K562 (cell line): Measurements from ENCODE around the gene SPDEF. TPM values are rescaled to one million over a fixed set of nuclear protein-coding genes. Genes with fewer than 3 reads are reported as not detected.

Experiments used
- BMI1 ChIP-seq: fragments of 150-350 bp; IDR thresholded peaks from 2 replicates; pipeline ENCODE4 v1.6.1; 2014; ENCODE audit warnings: low read length
- CSDE1 ChIP-seq, 2 experiments: fragments of 450-650 bp; IDR thresholded peaks; 2 replicates each; pipeline ENCODE4 v1.6.1; 2016; ENCODE audit warnings: mild to moderate bottlenecking in 1 of 2
- ELF1 ChIP-seq: fragments of 200-800 bp; sonication (Bioruptor generic); IDR thresholded peaks from 2 replicates; pipeline ENCODE4 v1.6.1; 2016; ENCODE audit warnings: missing genetic modification characterization, missing compliant biosample characterization
- ERF ChIP-seq: fragments of 450-650 bp; formaldehyde crosslinking; IDR thresholded peaks from 2 replicates; pipeline ENCODE4 v1.4.0; 2020; ENCODE audit warnings: mild to moderate bottlenecking, mixed read lengths
- FOXO4 ChIP-seq: fragments of 450-650 bp; formaldehyde crosslinking; IDR thresholded peaks from 2 replicates; pipeline ENCODE4 v1.4.0; 2020; ENCODE audit warnings: mild to moderate bottlenecking, moderate library complexity
- IFI16 ChIP-seq: fragments of 250-450 bp; sonication (Bioruptor Pico); IDR thresholded peaks from 2 replicates; pipeline ENCODE4 v2.1.2; 2022; ENCODE audit warnings: mild to moderate bottlenecking, inconsistent platforms
- MAFG ChIP-seq: fragments of 450-650 bp; conservative IDR thresholded peaks from 2 replicates; pipeline ENCODE4 v1.6.1; 2016; ENCODE audit warnings: missing genetic modification characterization, missing compliant biosample characterization
- POLR2AphosphoS5 ChIP-seq: IDR thresholded peaks from 2 replicates; pipeline ENCODE4 v1.6.1; 2011; ENCODE audit warnings: mild to moderate bottlenecking, low read depth, low read length, moderate library complexity; ENCODE audit not compliant: control insufficient read depth, insufficient read depth
- PYGO2 ChIP-seq: fragments of 450-650 bp; IDR thresholded peaks from 2 replicates; pipeline ENCODE4 v1.6.1; 2016; ENCODE audit warnings: mild to moderate bottlenecking, missing genetic modification characterization, moderate library complexity, missing compliant biosample characterization
- RBM15 ChIP-seq: fragments of 200-400 bp; formaldehyde crosslinking; IDR thresholded peaks from 2 replicates; pipeline ENCODE4 v1.6.1; 2018; ENCODE audit warnings: mild to moderate bottlenecking, low read length, moderate library complexity; ENCODE audit not compliant: insufficient read depth
- RBM39 ChIP-seq: fragments of 200-400 bp; formaldehyde crosslinking; optimal IDR thresholded peaks from 2 replicates; pipeline ENCODE3; 2018; ENCODE audit warnings: low read depth, low read length
- UBTF ChIP-seq, 2 experiments: IDR thresholded peaks; 2 replicates each; pipeline ENCODE4 v1.6.1; 2012; ENCODE audit warnings: improper control_type of control experiment in 2 of 2, low read depth in 2 of 2, low read length in 2 of 2, borderline replicate concordance in 1 of 2
- ZNF507 ChIP-seq: conservative IDR thresholded peaks from 2 replicates; pipeline ENCODE4 v1.6.1; 2017; ENCODE audit warnings: missing genetic modification characterization, missing compliant biosample characterization
- polyA plus RNA-seq, 8 experiments: library from polyadenylated mRNA; depleted of rRNA in 4 of 8; stranded (reverse) in 5 of 8; unstranded in 3 of 8; fragments of >200 nt; fragmentation: Nextera tagmentation in 2 of 8; fragmentation: Illumina TruSeq in 1 of 8; extraction: Ambion mirVana in 2 of 8; extraction: Trizol in 1 of 8; gene quantifications; 2 replicates each; pipeline versions ENCODE4 v1.2.1 to v1.2.3, GENCODE V29; 2011 to 2014; ENCODE audit warnings: inconsistent platforms in 1 of 8, missing spikeins in 1 of 8
- total RNA-seq, 7 experiments: library from RNA; depleted of rRNA in 6 of 7; stranded (reverse); fragments of >200 nt in 6 of 7; fragmentation: Illumina TruSeq in 2 of 7; extraction: Trizol in 2 of 7; gene quantifications; 2 replicates each; pipeline versions ENCODE4 v1.2.1 to v1.2.3, GENCODE V29; 2011 to 2021; ENCODE audit warnings: low replicate concordance in 1 of 7
- TF ChIP-seq, protein P1 (sequence below): IDR thresholded peaks from 2 replicates; pipeline ENCODE4 v1.6.1; 2016; ENCODE audit warnings: missing genetic modification characterization, missing compliant biosample characterization
- TF ChIP-seq, protein P2 (sequence below): sonication (generic); formaldehyde crosslinking; IDR thresholded peaks from 2 replicates; pipeline ENCODE4 v1.8.0; 2022; ENCODE audit warnings: mild to moderate bottlenecking, missing genetic modification reagents

Gene SPDEF
- total and polyA plus RNA-seq, 9 of the 15 experiments (the other 6 are each of a cell fraction or from before 2014, with no cell fraction given) = 0.04 to 0.12 (median 0.11) TPM; not detected in 5

DNA sequence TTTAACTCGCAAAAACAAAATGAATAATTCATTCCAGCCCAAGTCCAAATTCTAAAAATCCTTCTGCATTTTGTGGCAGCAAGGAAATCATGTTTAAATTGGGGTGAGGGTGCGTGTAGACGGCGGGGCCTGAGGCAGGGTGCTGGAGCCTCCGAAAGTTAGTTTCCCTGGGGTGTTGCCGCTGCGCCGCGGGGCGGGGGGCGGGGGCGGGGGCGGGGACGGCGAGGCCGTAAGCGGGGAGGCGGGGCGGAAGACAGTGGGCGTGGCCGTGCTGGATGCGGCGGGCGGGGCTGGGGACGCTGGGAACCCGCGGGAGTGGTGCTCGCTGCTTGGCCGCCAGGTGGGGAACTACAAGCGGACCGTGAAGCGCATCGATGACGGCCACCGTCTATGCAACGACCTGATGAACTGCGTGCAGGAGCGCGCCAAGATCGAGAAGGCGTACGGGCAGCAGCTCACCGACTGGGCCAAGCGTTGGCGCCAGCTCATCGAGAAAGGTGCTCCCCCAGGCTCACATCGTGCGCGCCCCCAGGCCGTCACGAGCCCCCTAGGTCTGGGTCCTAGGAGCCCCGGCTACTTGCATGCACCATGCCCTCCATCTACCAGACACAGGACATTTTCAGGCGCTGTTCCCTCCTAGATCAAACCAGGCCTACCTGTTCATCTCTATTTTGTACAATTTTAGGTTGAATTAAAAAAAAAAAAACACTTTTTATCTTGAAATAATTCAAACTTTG lies 29.0 kb downstream of the SPDEF start (continued):
- TF ChIP-seq, protein P1, sequence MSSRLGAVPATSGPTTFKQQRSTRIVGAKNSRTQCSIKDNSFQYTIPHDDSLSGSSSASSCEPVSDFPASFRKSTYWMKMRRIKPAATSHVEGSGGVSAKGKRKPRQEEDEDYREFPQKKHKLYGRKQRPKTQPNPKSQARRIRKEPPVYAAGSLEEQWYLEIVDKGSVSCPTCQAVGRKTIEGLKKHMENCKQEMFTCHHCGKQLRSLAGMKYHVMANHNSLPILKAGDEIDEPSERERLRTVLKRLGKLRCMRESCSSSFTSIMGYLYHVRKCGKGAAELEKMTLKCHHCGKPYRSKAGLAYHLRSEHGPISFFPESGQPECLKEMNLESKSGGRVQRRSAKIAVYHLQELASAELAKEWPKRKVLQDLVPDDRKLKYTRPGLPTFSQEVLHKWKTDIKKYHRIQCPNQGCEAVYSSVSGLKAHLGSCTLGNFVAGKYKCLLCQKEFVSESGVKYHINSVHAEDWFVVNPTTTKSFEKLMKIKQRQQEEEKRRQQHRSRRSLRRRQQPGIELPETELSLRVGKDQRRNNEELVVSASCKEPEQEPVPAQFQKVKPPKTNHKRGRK (tag) = no peak
- TF ChIP-seq, protein P2, sequence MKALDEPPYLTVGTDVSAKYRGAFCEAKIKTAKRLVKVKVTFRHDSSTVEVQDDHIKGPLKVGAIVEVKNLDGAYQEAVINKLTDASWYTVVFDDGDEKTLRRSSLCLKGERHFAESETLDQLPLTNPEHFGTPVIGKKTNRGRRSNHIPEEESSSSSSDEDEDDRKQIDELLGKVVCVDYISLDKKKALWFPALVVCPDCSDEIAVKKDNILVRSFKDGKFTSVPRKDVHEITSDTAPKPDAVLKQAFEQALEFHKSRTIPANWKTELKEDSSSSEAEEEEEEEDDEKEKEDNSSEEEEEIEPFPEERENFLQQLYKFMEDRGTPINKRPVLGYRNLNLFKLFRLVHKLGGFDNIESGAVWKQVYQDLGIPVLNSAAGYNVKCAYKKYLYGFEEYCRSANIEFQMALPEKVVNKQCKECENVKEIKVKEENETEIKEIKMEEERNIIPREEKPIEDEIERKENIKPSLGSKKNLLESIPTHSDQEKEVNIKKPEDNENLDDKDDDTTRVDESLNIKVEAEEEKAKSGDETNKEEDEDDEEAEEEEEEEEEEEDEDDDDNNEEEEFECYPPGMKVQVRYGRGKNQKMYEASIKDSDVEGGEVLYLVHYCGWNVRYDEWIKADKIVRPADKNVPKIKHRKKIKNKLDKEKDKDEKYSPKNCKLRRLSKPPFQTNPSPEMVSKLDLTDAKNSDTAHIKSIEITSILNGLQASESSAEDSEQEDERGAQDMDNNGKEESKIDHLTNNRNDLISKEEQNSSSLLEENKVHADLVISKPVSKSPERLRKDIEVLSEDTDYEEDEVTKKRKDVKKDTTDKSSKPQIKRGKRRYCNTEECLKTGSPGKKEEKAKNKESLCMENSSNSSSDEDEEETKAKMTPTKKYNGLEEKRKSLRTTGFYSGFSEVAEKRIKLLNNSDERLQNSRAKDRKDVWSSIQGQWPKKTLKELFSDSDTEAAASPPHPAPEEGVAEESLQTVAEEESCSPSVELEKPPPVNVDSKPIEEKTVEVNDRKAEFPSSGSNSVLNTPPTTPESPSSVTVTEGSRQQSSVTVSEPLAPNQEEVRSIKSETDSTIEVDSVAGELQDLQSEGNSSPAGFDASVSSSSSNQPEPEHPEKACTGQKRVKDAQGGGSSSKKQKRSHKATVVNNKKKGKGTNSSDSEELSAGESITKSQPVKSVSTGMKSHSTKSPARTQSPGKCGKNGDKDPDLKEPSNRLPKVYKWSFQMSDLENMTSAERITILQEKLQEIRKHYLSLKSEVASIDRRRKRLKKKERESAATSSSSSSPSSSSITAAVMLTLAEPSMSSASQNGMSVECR (CRISPR knock-in tag) = no peak
- no peak for TF ChIP-seq ZNF507 (tag)
- TF ChIP-seq MAFG (tag) = no peak
- TF ChIP-seq ELF1 (tag) = no peak
- no peak; a peak in 1 of 4 replicates for TF ChIP-seq CSDE1 (IDR thresholded peaks at IDR 0.05)
- no peak for TF ChIP-seq RBM39
- TF ChIP-seq BMI1 = no peak
- 0 out of 4 replicates have a peak, but pooled peaks of 1 of the 2 experiments have one; percentile 31 for TF ChIP-seq UBTF (IDR thresholded peaks at IDR 0.05; ENCODE audit: borderline replicate concordance in 1 of 2, low read depth in 2 of 2, low read length in 2 of 2)
- no peak for TF ChIP-seq PYGO2
- no peak for TF ChIP-seq RBM15
- TF ChIP-seq FOXO4 (CRISPR knock-in tag) = no peak
- no peak for TF ChIP-seq IFI16 (CRISPR knock-in tag)
- TF ChIP-seq POLR2AphosphoS5 = no peak
- TF ChIP-seq ERF = no peak
